Type B pancreatic cell (in vitro differentiated cells): ENCODE measurements around the gene MAB21L1. TPM values are rescaled to one million over a fixed set of nuclear protein-coding genes. Genes with fewer than 3 reads are reported as not detected.

Experiments
- DNase-seq: peaks from one replicate; pipeline ENCODE4 v3.0.0; 2021; ENCODE audit warnings: mixed read lengths; ENCODE audit not compliant: unreplicated experiment; ENCODE audit errors: extremely low spot score
- H3K27ac Mint-ChIP-seq: 2 replicates; pipeline ENCODE4 v1.8.0; 2021; ENCODE audit warnings: mild to moderate bottlenecking, mixed read lengths
- H3K27me3 Mint-ChIP-seq: 2 replicates; pipeline ENCODE4 v1.8.0; 2021; ENCODE audit warnings: mixed read lengths
- H3K36me3 Mint-ChIP-seq: 2 replicates; pipeline ENCODE4 v1.8.0; 2021; ENCODE audit warnings: mixed read lengths
- H3K4me1 Mint-ChIP-seq: one replicate; pipeline ENCODE4 v1.8.0; 2021; ENCODE audit warnings: mixed read lengths; ENCODE audit not compliant: unreplicated experiment
- H3K4me3 Mint-ChIP-seq: 2 replicates; pipeline ENCODE4 v1.8.0; 2021; ENCODE audit warnings: mild to moderate bottlenecking, mixed read lengths
- H3K9me3 Mint-ChIP-seq: 2 replicates; pipeline ENCODE4 v1.8.0; 2021; ENCODE audit warnings: mixed read lengths
- total RNA-seq: library from RNA; stranded (reverse); gene quantifications from 2 replicates; pipeline ENCODE4 v1.2.1, GENCODE V29; 2021; ENCODE audit warnings: low replicate concordance
- TF ChIP-seq, protein P1 (sequence below): fragments of 200-600 bp; sonication (generic); conservative IDR thresholded peaks from 2 replicates; pipeline ENCODE4 v1.5.0; 2021; ENCODE audit warnings: antibody characterized with exemption, mild to moderate bottlenecking

Gene MAB21L1
- total RNA-seq, 1 donor from 2014 or later = 11.0 TPM

GRCh38 chr13:35470671-35471661 lies 5.5 kb downstream of the MAB21L1 start:
- Mint-ChIP-seq H3K27me3 (peaks cover 76% of the 10 kb centered on the region), H3K4me1 (peaks cover 31% of the 10 kb centered on the region), H3K36me3 (peaks cover 9% of the 10 kb centered on the region), H3K27ac (peak overlapping the region; percentile 38), H3K4me3 (peak overlapping the region; percentile 84), H3K9me3 (no peaks in the 10 kb centered on the region)
- peak; percentile 79 for DNase-seq
- TF ChIP-seq, protein P1, sequence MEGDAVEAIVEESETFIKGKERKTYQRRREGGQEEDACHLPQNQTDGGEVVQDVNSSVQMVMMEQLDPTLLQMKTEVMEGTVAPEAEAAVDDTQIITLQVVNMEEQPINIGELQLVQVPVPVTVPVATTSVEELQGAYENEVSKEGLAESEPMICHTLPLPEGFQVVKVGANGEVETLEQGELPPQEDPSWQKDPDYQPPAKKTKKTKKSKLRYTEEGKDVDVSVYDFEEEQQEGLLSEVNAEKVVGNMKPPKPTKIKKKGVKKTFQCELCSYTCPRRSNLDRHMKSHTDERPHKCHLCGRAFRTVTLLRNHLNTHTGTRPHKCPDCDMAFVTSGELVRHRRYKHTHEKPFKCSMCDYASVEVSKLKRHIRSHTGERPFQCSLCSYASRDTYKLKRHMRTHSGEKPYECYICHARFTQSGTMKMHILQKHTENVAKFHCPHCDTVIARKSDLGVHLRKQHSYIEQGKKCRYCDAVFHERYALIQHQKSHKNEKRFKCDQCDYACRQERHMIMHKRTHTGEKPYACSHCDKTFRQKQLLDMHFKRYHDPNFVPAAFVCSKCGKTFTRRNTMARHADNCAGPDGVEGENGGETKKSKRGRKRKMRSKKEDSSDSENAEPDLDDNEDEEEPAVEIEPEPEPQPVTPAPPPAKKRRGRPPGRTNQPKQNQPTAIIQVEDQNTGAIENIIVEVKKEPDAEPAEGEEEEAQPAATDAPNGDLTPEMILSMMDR = peak; percentile 23

DNA sequence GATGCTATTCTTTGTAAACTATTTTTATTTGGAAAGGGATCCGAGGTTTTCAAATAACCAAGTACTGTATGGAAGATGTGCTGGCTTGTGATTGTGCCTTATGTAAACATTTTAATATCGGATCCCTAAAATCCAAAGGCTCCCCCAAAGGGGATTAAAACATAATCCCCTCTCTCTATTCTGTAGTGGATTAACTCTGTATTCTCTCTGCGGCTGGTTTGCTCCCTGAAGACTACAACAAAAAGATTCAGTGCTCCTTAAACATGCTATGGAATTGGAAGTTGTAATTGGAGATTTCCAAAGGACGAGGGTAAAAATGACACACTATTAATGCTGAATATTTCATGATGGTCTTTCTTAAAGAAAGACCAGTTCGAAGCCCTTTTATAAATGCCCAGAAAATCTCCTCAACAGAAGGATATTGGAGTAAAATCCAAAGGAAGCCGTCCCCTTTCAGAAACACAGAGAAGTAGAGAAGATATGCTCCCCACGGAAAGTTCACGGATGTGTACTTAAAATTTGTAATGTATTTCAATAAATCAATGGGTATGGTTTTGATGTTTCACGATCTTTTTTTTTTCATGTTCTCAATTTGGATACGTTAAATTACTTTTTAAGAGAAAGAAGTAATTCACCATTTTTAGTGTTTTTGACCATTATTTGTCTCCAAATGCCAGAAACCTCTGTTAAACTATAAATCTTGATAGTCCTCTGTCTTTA lies 6.5 kb downstream of the MAB21L1 start:
- H3K36me3 Mint-ChIP-seq = peaks cover 5% of the 10 kb centered on the region
- H3K27me3 Mint-ChIP-seq = peaks cover 67% of the 10 kb centered on the region
- H3K9me3 Mint-ChIP-seq = no peaks in the 10 kb centered on the region
- no peak for DNase-seq
- peak overlapping the region; percentile 84 for H3K4me3 Mint-ChIP-seq
- peaks cover 26% of the 10 kb centered on the region for H3K4me1 Mint-ChIP-seq
- TF ChIP-seq, protein P1 = no peak
- H3K27ac Mint-ChIP-seq = peak overlapping the region; percentile 38

DNA sequence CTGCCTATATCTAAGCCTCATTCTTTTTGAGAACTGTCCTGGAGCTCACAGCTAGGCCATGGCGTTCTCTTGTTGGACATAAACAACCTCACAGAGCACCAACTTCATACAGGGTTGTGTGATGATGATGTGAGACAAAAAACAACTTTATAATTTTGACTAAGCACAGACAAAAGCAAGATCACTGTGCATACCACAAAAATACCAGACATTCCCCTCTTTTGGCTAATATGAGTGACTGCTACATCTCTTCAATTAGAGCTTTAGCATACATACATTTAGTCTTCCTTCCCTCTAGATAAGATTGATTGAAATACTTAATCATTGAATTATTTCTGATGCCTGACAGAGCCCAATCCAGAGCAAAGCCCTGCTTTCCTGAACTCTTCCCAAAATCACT lies 8.3 kb downstream of the MAB21L1 start:
- DNase-seq = no peak
- H3K27ac Mint-ChIP-seq = peak overlapping the region; percentile 56
- H3K4me3 Mint-ChIP-seq = peak overlapping the region; percentile 2
- TF ChIP-seq, protein P1 = no peak
- peaks cover 21% of the 10 kb centered on the region for H3K4me1 Mint-ChIP-seq
- H3K27me3 Mint-ChIP-seq = peaks cover 59% of the 10 kb centered on the region
- H3K9me3 Mint-ChIP-seq = no peaks in the 10 kb centered on the region
- H3K36me3 Mint-ChIP-seq = no peaks in the 10 kb centered on the region

DNA sequence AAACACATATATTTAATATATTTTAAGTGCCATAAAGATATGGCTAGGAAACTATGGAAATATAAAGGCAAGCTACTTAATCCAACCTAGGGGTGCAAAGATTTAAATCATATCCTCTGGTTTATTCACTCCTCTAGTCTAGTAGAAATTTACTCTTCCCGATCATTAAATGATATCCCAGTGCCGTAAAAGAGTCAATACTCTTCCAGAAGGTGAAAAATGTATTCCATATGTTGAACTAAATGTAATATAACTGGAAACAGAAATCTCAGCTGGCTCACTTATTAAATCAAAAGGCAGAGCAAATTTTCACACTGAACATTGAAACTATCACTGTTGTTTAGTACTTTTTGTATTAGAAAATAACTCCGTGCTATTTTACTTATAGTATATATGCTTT lies 11.1 kb downstream of the MAB21L1 start:
- Mint-ChIP-seq H3K27me3 (peaks cover 34% of the 10 kb centered on the region), H3K4me3 (no peak overlapping the region), H3K36me3 (peaks cover 4% of the 10 kb centered on the region), H3K9me3 (no peaks in the 10 kb centered on the region), H3K27ac (no peak overlapping the region), H3K4me1 (peaks cover 22% of the 10 kb centered on the region)
- no peak for DNase-seq
- TF ChIP-seq, protein P1 = no peak

DNA sequence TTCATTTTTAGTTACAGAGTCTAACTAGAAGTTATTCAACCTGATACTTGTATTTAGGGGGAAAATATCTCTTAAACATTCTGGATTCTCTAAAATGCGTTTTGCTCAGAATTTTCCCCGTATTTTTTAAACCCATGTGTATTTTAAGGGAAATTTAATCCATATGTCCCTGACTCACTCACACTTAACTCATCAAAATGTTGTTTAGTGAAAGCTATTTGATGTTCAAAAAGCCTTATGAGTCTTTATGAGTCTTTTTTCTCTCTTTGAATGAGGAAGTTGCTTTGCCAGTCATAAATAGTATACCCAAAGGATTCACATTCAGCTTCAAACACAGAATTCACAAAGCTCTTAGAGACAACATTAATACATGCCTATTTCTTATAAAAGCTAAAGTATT lies 16.4 kb downstream of the MAB21L1 start:
- TF ChIP-seq, protein P1 = no peak
- Mint-ChIP-seq H3K4me3 (no peak overlapping the region), H3K27me3 (peaks cover 12% of the 10 kb centered on the region), H3K36me3 (peaks cover 14% of the 10 kb centered on the region), H3K9me3 (peaks cover 6% of the 10 kb centered on the region), H3K4me1 (peaks cover 4% of the 10 kb centered on the region), H3K27ac (no peak overlapping the region)
- DNase-seq = no peak
